K562 (cell line): ENCODE data around the gene MAST1. TPM values are rescaled to one million over a fixed set of nuclear protein-coding genes. Genes with fewer than 3 reads are reported as not detected.
A peak's percentile ranks its signal among the peaks of the same experiment; 100 is the strongest.

Source experiments
- ADNP ChIP-seq: fragments of 200-800 bp; sonication (Bioruptor generic); IDR thresholded peaks from 2 replicates; pipeline ENCODE4 v1.6.1; 2016; ENCODE audit warnings: missing genetic modification characterization, missing compliant biosample characterization
- FOXJ2 ChIP-seq: fragments of 200-800 bp; sonication (Bioruptor generic); IDR thresholded peaks from 2 replicates; pipeline ENCODE4 v1.6.1; 2016; ENCODE audit warnings: missing genetic modification characterization, missing compliant biosample characterization
- HDAC6 ChIP-seq: IDR thresholded peaks from 2 replicates; pipeline ENCODE4 v1.6.1; 2012; ENCODE audit warnings: low read depth, mild to moderate bottlenecking, control low read depth, inconsistent platforms, low read length, moderate library complexity
- LARP7 ChIP-seq: fragments of 450-650 bp; IDR thresholded peaks from 2 replicates; pipeline ENCODE4 v1.6.1; 2016
- MAFG ChIP-seq: fragments of 450-650 bp; conservative IDR thresholded peaks from 2 replicates; pipeline ENCODE4 v1.6.1; 2016; ENCODE audit warnings: missing genetic modification characterization, missing compliant biosample characterization
- MCM7 ChIP-seq, 2 experiments: fragments of 450-650 bp; IDR thresholded peaks; 2 replicates each; pipeline ENCODE4 v1.6.1; 2016 to 2018
- MYC ChIP-seq, 2 experiments: fragments of 250-450 bp in 1 of 2; sonication (Bioruptor Pico) in 1 of 2; IDR thresholded peaks; 2 replicates each; pipeline versions ENCODE4 v1.5.1 to v1.6.1; 2012 to 2021; ENCODE audit warnings: low read depth in 2 of 2, borderline replicate concordance in 1 of 2, improper control_type of control experiment in 1 of 2, low read length in 1 of 2, mild to moderate bottlenecking in 1 of 2, moderate library complexity in 1 of 2
- PHB ChIP-seq: fragments of 250-450 bp; sonication (Bioruptor Pico); IDR thresholded peaks from 2 replicates; pipeline ENCODE4 v1.5.0; 2021
- PHF8 ChIP-seq: fragments of 200-600 bp; sonication (generic); IDR thresholded peaks from 2 replicates; pipeline ENCODE4 v1.6.1; 2012; ENCODE audit warnings: mixed run types, mild to moderate bottlenecking, inconsistent platforms, low read length, moderate library complexity, borderline replicate concordance
- POLR2AphosphoS2 ChIP-seq: IDR thresholded peaks from 2 replicates; pipeline ENCODE4 v1.6.1; 2012; ENCODE audit warnings: low read length, improper control_type of control experiment
- RAD21 ChIP-seq, 2 experiments: fragments of 250-450 bp in 1 of 2; fragments of 450-650 bp in 1 of 2; sonication (Bioruptor Pico) in 1 of 2; formaldehyde crosslinking in 1 of 2; IDR thresholded peaks in 1 of 2; conservative IDR thresholded peaks in 1 of 2; 2 replicates each; pipeline versions ENCODE4 v1.4.0 to v1.8.0; 2020 to 2022; ENCODE audit warnings: mild to moderate bottlenecking in 2 of 2, moderate library complexity in 1 of 2
- RBM15 ChIP-seq: fragments of 200-400 bp; formaldehyde crosslinking; IDR thresholded peaks from 2 replicates; pipeline ENCODE4 v1.6.1; 2018; ENCODE audit warnings: mild to moderate bottlenecking, low read length, moderate library complexity; ENCODE audit not compliant: insufficient read depth
- SMAD3 ChIP-seq: fragments of 450-650 bp; formaldehyde crosslinking; conservative IDR thresholded peaks from 2 replicates; pipeline ENCODE4 v1.4.0; 2020; ENCODE audit warnings: mild to moderate bottlenecking
- SOX6 ChIP-seq: fragments of 450-650 bp; IDR thresholded peaks from 2 replicates; pipeline ENCODE4 v1.6.1; 2014; ENCODE audit warnings: mild to moderate bottlenecking
- TBP ChIP-seq: optimal IDR thresholded peaks from 2 replicates; pipeline ENCODE3; 2011; ENCODE audit warnings: low read depth, low read length, improper control_type of control experiment
- TEAD1 ChIP-seq, 2 experiments: fragments of 450-650 bp in 1 of 2; sonication (generic) in 1 of 2; formaldehyde crosslinking; IDR thresholded peaks; 2 replicates each; pipeline versions ENCODE4 v1.4.0 to v1.8.0; 2020 to 2022; ENCODE audit warnings: mild to moderate bottlenecking in 2 of 2, missing genetic modification reagents in 1 of 2
- TGIF2 ChIP-seq: sonication (generic); formaldehyde crosslinking; IDR thresholded peaks from 2 replicates; pipeline ENCODE4 v1.8.1; 2022; ENCODE audit warnings: mild to moderate bottlenecking, missing genetic modification reagents, moderate library complexity
- XRCC5 ChIP-seq: fragments of 200-400 bp; formaldehyde crosslinking; IDR thresholded peaks from 2 replicates; pipeline ENCODE4 v1.6.1; 2017; ENCODE audit warnings: low read depth, mild to moderate bottlenecking, low read length
- ZNF121 ChIP-seq: sonication (generic); formaldehyde crosslinking; conservative IDR thresholded peaks from 2 replicates; pipeline ENCODE4 v1.8.0; 2022; ENCODE audit warnings: missing genetic modification reagents
- ZNF217 ChIP-seq: sonication (generic); formaldehyde crosslinking; IDR thresholded peaks from 2 replicates; pipeline ENCODE4 v1.8.0; 2022; ENCODE audit warnings: mild to moderate bottlenecking, missing genetic modification reagents
- ZNF384 ChIP-seq: IDR thresholded peaks from 2 replicates; pipeline ENCODE4 v1.6.1; 2012; ENCODE audit warnings: low read depth, low read length, improper control_type of control experiment
- ZNF444 ChIP-seq: fragments of 250-450 bp; sonication (Bioruptor Pico); IDR thresholded peaks from 2 replicates; pipeline ENCODE4 v1.4.0; 2020; ENCODE audit warnings: mild to moderate bottlenecking, moderate library complexity
- ZNF57 ChIP-seq: fragments of 450-650 bp; formaldehyde crosslinking; IDR thresholded peaks from 2 replicates; pipeline ENCODE4 v1.4.0; 2020; ENCODE audit warnings: mild to moderate bottlenecking, moderate library complexity
- ZNF785 ChIP-seq: fragments of 250-450 bp; sonication (Bioruptor Pico); IDR thresholded peaks from 2 replicates; pipeline ENCODE4 v1.4.0; 2020; ENCODE audit warnings: mild to moderate bottlenecking
- polyA plus RNA-seq, 8 experiments: library from polyadenylated mRNA; depleted of rRNA in 4 of 8; stranded (reverse) in 5 of 8; unstranded in 3 of 8; fragments of >200 nt; fragmentation: Nextera tagmentation in 2 of 8; fragmentation: Illumina TruSeq in 1 of 8; extraction: Ambion mirVana in 2 of 8; extraction: Trizol in 1 of 8; gene quantifications; 2 replicates each; pipeline versions ENCODE4 v1.2.1 to v1.2.3, GENCODE V29; 2011 to 2014; ENCODE audit warnings: inconsistent platforms in 1 of 8, missing spikeins in 1 of 8
- total RNA-seq, 7 experiments: library from RNA; depleted of rRNA in 6 of 7; stranded (reverse); fragments of >200 nt in 6 of 7; fragmentation: Illumina TruSeq in 2 of 7; extraction: Trizol in 2 of 7; gene quantifications; 2 replicates each; pipeline versions ENCODE4 v1.2.1 to v1.2.3, GENCODE V29; 2011 to 2021; ENCODE audit warnings: low replicate concordance in 1 of 7
- TF ChIP-seq, protein P1 (sequence below): fragments of 450-650 bp; IDR thresholded peaks from 2 replicates; pipeline ENCODE4 v1.6.1; 2018; ENCODE audit not compliant: partially characterized antibody
- TF ChIP-seq, protein P2 (sequence below): sonication (generic); formaldehyde crosslinking; IDR thresholded peaks from 2 replicates; pipeline ENCODE4 v1.9.0; 2022; ENCODE audit warnings: mild to moderate bottlenecking, missing genetic modification reagents

MAST1 gene
- total and polyA plus RNA-seq, 9 of the 15 experiments (the other 6 are each of a cell fraction or from before 2014, with no cell fraction given): 0.48 to 10.3 (median 3.9) TPM

DNA sequence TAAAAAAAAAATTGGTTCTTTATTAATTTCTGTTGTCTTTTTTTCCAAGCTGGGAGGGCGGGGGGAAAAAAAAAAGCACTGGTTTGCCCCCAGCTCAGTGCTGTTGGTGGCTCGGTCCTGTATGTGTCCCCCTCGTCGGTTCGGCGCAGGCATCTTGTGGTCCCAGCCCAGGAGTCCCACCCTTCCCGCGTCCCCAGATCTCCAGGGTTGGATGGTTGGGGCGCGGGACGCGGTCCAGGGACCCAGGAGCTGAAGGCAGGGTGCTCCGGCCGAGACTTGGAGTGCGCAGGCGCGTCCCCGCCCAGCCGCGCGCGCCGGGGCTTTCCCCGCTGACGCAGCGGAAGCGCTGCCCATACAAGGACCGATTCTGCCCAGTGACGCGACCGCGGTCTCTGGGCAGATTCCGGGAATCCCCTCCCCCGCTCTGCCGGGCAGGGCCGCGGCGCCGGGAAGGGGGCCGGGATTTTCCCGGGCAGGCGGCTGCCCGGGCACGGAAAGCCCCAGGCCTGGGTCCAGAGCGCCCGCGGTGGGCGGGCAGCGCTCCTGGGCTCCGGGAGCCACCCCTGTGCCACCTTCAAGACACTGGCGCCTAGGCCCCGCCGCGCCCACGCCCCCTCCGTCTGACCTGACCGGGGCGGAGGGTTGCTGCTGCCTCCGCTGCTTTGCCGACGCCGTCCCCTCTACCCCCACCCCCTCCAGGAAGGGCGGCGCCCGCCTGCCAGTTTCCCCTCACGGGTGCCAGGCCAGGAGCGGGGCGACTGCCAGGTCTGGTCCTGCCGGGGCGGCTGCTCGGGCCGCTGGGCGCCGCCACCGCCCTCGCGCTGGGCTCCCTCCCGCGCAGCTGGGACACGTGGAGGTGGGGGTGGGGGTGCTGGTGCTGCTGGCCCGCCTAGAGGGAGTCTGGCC, 44.8 kb upstream of the MAST1 start (continued):
- TF ChIP-seq ZNF217 (CRISPR knock-in tag) (no peak), MCM7 (IDR thresholded peaks at IDR 0.05) (no peak), PHF8 (peak; percentile 24; the same call in 1 of the 2 replicates), PHB (CRISPR knock-in tag) (no peak; the same call in 1 of the 2 replicates), LARP7 (no peak), ZNF121 (CRISPR knock-in tag) (no peak), ZNF785 (no peak), ZNF444 (CRISPR knock-in tag) (no peak), TBP (no peak), RBM15 (no peak), SOX6 (0 out of 2 replicates have a peak, but pooled peaks have one; percentile 8), XRCC5 (no peak; the same call in 1 of the 2 replicates), FOXJ2 (tag) (peak; percentile 64), MAFG (no peak), TEAD1 (CRISPR knock-in tag; IDR thresholded peaks at IDR 0.05) (peak in 1 of 2 experiments; percentile 77; a peak in 3 of 4 replicates), HDAC6 (no peak), TGIF2 (CRISPR knock-in tag) (0 out of 2 replicates have a peak, but pooled peaks have one; percentile 20), ZNF57 (CRISPR knock-in tag) (0 out of 2 replicates have a peak, but pooled peaks have one; percentile 29), RAD21 (CRISPR knock-in tag; conservative IDR thresholded peaks at IDR 0.05 in 1 of 2, IDR thresholded peaks at IDR 0.05 in 1 of 2) (no peak), ZNF384 (peak; percentile 94), POLR2AphosphoS2 (peak; percentile 91), SMAD3 (0 out of 2 replicates have a peak, but pooled peaks have one; percentile 32), ADNP (tag) (no peak), MYC (IDR thresholded peaks at IDR 0.05; ENCODE audit: low read depth, low read length) (peak; percentile 80), MYC (CRISPR knock-in tag; IDR thresholded peaks at IDR 0.05; ENCODE audit: borderline replicate concordance, low read depth) (no peak)
- TF ChIP-seq, protein P1, sequence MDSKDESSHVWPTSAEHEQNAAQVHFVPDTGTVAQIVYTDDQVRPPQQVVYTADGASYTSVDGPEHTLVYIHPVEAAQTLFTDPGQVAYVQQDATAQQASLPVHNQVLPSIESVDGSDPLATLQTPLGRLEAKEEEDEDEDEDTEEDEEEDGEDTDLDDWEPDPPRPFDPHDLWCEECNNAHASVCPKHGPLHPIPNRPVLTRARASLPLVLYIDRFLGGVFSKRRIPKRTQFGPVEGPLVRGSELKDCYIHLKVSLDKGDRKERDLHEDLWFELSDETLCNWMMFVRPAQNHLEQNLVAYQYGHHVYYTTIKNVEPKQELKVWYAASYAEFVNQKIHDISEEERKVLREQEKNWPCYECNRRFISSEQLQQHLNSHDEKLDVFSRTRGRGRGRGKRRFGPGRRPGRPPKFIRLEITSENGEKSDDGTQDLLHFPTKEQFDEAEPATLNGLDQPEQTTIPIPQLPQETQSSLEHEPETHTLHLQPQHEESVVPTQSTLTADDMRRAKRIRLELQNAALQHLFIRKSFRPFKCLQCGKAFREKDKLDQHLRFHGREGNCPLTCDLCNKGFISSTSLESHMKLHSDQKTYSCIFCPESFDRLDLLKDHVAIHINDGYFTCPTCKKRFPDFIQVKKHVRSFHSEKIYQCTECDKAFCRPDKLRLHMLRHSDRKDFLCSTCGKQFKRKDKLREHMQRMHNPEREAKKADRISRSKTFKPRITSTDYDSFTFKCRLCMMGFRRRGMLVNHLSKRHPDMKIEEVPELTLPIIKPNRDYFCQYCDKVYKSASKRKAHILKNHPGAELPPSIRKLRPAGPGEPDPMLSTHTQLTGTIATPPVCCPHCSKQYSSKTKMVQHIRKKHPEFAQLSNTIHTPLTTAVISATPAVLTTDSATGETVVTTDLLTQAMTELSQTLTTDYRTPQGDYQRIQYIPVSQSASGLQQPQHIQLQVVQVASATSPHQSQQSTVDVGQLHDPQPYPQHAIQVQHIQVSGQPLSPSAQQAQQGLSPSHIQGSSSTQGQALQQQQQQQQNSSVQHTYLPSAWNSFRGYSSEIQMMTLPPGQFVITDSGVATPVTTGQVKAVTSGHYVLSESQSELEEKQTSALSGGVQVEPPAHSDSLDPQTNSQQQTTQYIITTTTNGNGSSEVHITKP: peak; percentile 44
- TF ChIP-seq, protein P2, sequence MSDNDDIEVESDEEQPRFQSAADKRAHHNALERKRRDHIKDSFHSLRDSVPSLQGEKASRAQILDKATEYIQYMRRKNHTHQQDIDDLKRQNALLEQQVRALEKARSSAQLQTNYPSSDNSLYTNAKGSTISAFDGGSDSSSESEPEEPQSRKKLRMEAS (CRISPR knock-in tag): peak; percentile 74
